GM12878 (cell line): ENCODE data around the gene P4HA2. TPM values are rescaled to one million over a fixed set of nuclear protein-coding genes. Genes with fewer than 3 reads are reported as not detected.

Source experiments
- ATAC-seq: fragments of 200-7000 bp; cut with Tn5 transposase; 3 replicates; pipeline ENCODE4 v1.9.1; 2020; ENCODE audit warnings: mild to moderate bottlenecking, moderate library complexity
- BruUV-seq: library from RNA; stranded (reverse); fragments of 400-500 nt; replicated peaks from 2 replicates; lab custom pipeline; 2021; lab: Mats Ljungman, UMichigan
- CTCF ChIA-PET: fragments of 300-600 bp; sonication (Branson Sonifier 250); formaldehyde crosslinking; extraction: SDS; loops from one replicate; lab custom pipeline; 2021; ENCODE audit warnings: inconsistent platforms; lab: Yijun Ruan, JAX
- POLR2A ChIA-PET: fragments of 350-600 bp; formaldehyde crosslinking; extraction: SDS; loops from one replicate; lab custom pipeline; 2021; ENCODE audit warnings: inconsistent platforms; lab: Charles Lee
- RAD21 ChIA-PET: fragments of 300-600 bp; sonication (Branson Sonifier 250); formaldehyde crosslinking; loops from one replicate; lab custom pipeline; 2023; ENCODE audit warnings: antibody characterized with exemption; ENCODE audit not compliant: unreplicated experiment; lab: Charles Lee
- SMC1A ChIA-PET: fragments of 300-600 bp; sonication (Branson Sonifier 250); formaldehyde crosslinking; loops from one replicate; lab custom pipeline; 2023; ENCODE audit not compliant: unreplicated experiment, uncharacterized antibody; lab: Charles Lee
- DNase-seq: peaks from one replicate; pipeline ENCODE4 v3.0.0-alpha.2; 2011; ENCODE audit warnings: low read depth, low spot score
- FAIRE-seq: peaks from 3 replicates; lab custom pipeline; 2011; peaks lifted over from hg19 to GRCh38; lab: Jason Lieb, UNC
- H2AFZ ChIP-seq: 2 replicates; pipeline ENCODE4 v1.6.0; 2011; ENCODE audit warnings: low read depth, low read length, control low read depth; ENCODE audit not compliant: control insufficient read depth
- H3K27ac ChIP-seq: 2 replicates; pipeline ENCODE4 v1.5.1; 2011; ENCODE audit warnings: control low read depth; ENCODE audit not compliant: control insufficient read depth, insufficient read depth
- H3K27me3 ChIP-seq, 2 experiments: replicated peaks in 1 of 2; 2 replicates each; pipeline versions ENCODE4 v1.6.0 to v1.6.1; 2011; ENCODE audit warnings: low read length in 1 of 2; ENCODE audit not compliant: control insufficient read depth in 2 of 2, insufficient read depth in 2 of 2
- H3K36me3 ChIP-seq, 2 experiments: 2 replicates each; pipeline ENCODE4 v1.5.1; 2011; ENCODE audit warnings: low read length in 1 of 2; ENCODE audit not compliant: control insufficient read depth in 2 of 2, insufficient read depth in 2 of 2
- H3K4me1 ChIP-seq: 2 replicates; pipeline ENCODE4 v1.6.1; 2011; ENCODE audit warnings: mild to moderate bottlenecking, low read length, moderate library complexity, mixed read lengths; ENCODE audit not compliant: control insufficient read depth, insufficient read depth
- H3K4me2 ChIP-seq: 2 replicates; pipeline ENCODE4 v1.6.0; 2011; ENCODE audit warnings: control low read depth; ENCODE audit not compliant: control insufficient read depth, insufficient read depth
- H3K4me3 ChIP-seq: fragments of 200-600 bp; sonication (generic); 2 replicates; pipeline ENCODE4 v1.5.1; 2016
- H3K79me2 ChIP-seq: 2 replicates; pipeline ENCODE4 v1.6.0; 2011; ENCODE audit warnings: low read length; ENCODE audit not compliant: control insufficient read depth, insufficient read depth
- H3K9ac ChIP-seq: 2 replicates; pipeline ENCODE4 v1.8.0; 2011; ENCODE audit warnings: low read length, control low read depth, mixed read lengths; ENCODE audit not compliant: control insufficient read depth, insufficient read depth
- H3K9me3 ChIP-seq: replicated peaks from 3 replicates; pipeline ENCODE4 v1.5.1; 2011; ENCODE audit warnings: mild to moderate bottlenecking, low read length; ENCODE audit not compliant: control insufficient read depth, insufficient read depth
- H4K20me1 ChIP-seq: 2 replicates; pipeline ENCODE4 v1.6.0; 2011; ENCODE audit not compliant: control insufficient read depth, insufficient read depth
- ASH2L ChIP-seq: fragments of 300-600, 200-600 bp; sonication (generic); IDR thresholded peaks from 2 replicates; pipeline ENCODE4 v1.6.1; 2017; ENCODE audit warnings: low read depth, mild to moderate bottlenecking, borderline replicate concordance
- BRCA1 ChIP-seq: IDR thresholded peaks from 2 replicates; pipeline ENCODE4 v1.6.1; 2011; ENCODE audit warnings: low read depth, low read length, improper control_type of control experiment
- E2F8 ChIP-seq: fragments of 450-650 bp; IDR thresholded peaks from 2 replicates; pipeline ENCODE4 v1.6.1; 2018; ENCODE audit warnings: mild to moderate bottlenecking, low read depth, moderate library complexity; ENCODE audit not compliant: partially characterized antibody
- EED ChIP-seq: sonication (generic); IDR thresholded peaks from 2 replicates; pipeline ENCODE4 v1.6.1; 2016; ENCODE audit warnings: antibody characterized with exemption, low read depth
- ETV6 ChIP-seq, 2 experiments: fragments of 450-650 bp in 1 of 2; IDR thresholded peaks in 1 of 2; conservative IDR thresholded peaks in 1 of 2; 2 replicates each; pipeline ENCODE4 v1.6.1; 2014; ENCODE audit warnings: antibody characterized with exemption in 1 of 2, borderline replicate concordance in 1 of 2, low read depth in 1 of 2, mild to moderate bottlenecking in 1 of 2, moderate library complexity in 1 of 2
- EZH2 ChIP-seq: IDR thresholded peaks from 2 replicates; pipeline ENCODE4 v1.6.1; 2012; ENCODE audit warnings: low read depth, mild to moderate bottlenecking, control low read depth, inconsistent platforms, low read length, borderline replicate concordance; ENCODE audit not compliant: control insufficient read depth
- MXI1 ChIP-seq: fragments of 150-350 bp; IDR thresholded peaks from 2 replicates; pipeline ENCODE4 v1.6.1; 2011; ENCODE audit warnings: low read depth, mild to moderate bottlenecking, inconsistent platforms, low read length, improper control_type of control experiment
- NR2C2 ChIP-seq: IDR thresholded peaks from 2 replicates; pipeline ENCODE4 v1.6.1; 2011; ENCODE audit warnings: borderline replicate concordance, low read depth; ENCODE audit not compliant: control insufficient read depth, insufficient read length
- PBX3 ChIP-seq: IDR thresholded peaks from 2 replicates; pipeline ENCODE4 v1.6.1; 2011; ENCODE audit warnings: mild to moderate bottlenecking, low read depth, low read length, moderate library complexity; ENCODE audit not compliant: insufficient replicate concordance
- SIN3A ChIP-seq: IDR thresholded peaks from 2 replicates; pipeline ENCODE4 v1.6.1; 2012; ENCODE audit warnings: low read depth, low read length, improper control_type of control experiment
- SKIL ChIP-seq: fragments of 450-650 bp; IDR thresholded peaks from 2 replicates; pipeline ENCODE4 v1.6.1; 2017; ENCODE audit warnings: mild to moderate bottlenecking, low read depth, inconsistent platforms; ENCODE audit not compliant: poor library complexity, severe bottlenecking
- SMAD1 ChIP-seq: fragments of 450-650 bp; IDR thresholded peaks from 2 replicates; pipeline ENCODE4 v1.6.1; 2018; ENCODE audit warnings: mild to moderate bottlenecking, low read depth; ENCODE audit not compliant: partially characterized antibody
- STAT1 ChIP-seq: fragments of 450-650 bp; conservative IDR thresholded peaks from 2 replicates; pipeline ENCODE4 v1.6.1; 2014; ENCODE audit warnings: antibody characterized with exemption, mild to moderate bottlenecking
- TARDBP ChIP-seq: IDR thresholded peaks from 2 replicates; pipeline ENCODE4 v1.6.1; 2016; ENCODE audit warnings: borderline replicate concordance
- TCF12 ChIP-seq: IDR thresholded peaks from 2 replicates; pipeline ENCODE4 v1.6.1; 2011; ENCODE audit warnings: low read depth, mild to moderate bottlenecking, low read length
- ZNF622 ChIP-seq: fragments of 450-650 bp; IDR thresholded peaks from 2 replicates; pipeline ENCODE4 v1.6.1; 2017; ENCODE audit warnings: mild to moderate bottlenecking, inconsistent platforms
- WGBS: methylation state at CpG from one replicate; pipeline ENCODE4 v1.1.6; 2016; ENCODE audit warnings: low lambda C conversion rate; ENCODE audit not compliant: insufficient replicate concordance, insufficient coverage; ENCODE audit errors: missing lambda C conversion rate; 5-methylcytosine and 5-hydroxymethylcytosine counted together
- in situ Hi-C: fragments of 300-500 bp; cut with MboI; formaldehyde crosslinking; loops from 9 replicates; pipeline ENCODE4 v1.14.3; 2018; ENCODE audit warnings: mixed read lengths
- intact Hi-C: fragments of 100-400 bp; cut with micrococcal nuclease; formaldehyde crosslinking; loops from one replicate; pipeline ENCODE4 v1.14.2; 2022; ENCODE audit not compliant: unreplicated experiment
- polyA plus RNA-seq, 11 experiments: library from polyadenylated mRNA; depleted of rRNA in 4 of 11; unstranded in 6 of 11; stranded (reverse) in 5 of 11; fragments of >200 nt; fragmentation: Nextera tagmentation in 4 of 11; fragmentation: Illumina TruSeq in 1 of 11; extraction: Ambion mirVana in 4 of 11; extraction: Trizol in 1 of 11; gene quantifications; 1 replicate in 1 of 11; 2 replicates in 10 of 11; pipeline versions ENCODE4 v1.2.1 to v1.2.3, GENCODE V29; 2011 to 2016; ENCODE audit warnings: inconsistent platforms in 2 of 11, missing spikeins in 2 of 11, low read depth in 1 of 11
- total RNA-seq, 4 experiments: library from RNA; depleted of rRNA in 3 of 4; stranded (reverse); fragments of >200 nt in 3 of 4; fragmentation: Illumina TruSeq in 1 of 4; extraction: Trizol in 1 of 4; gene quantifications; 2 replicates each; pipeline versions ENCODE4 v1.2.1 to v1.2.3, GENCODE V29; 2013 to 2021

The P4HA2 gene
- total and polyA plus RNA-seq, 10 of the 15 experiments (the other 5 are each of a cell fraction or from before 2014, with no cell fraction given) = 4.7 to 10.9 (median 7.5) TPM

- no peak overlapping the region for H2AFZ ChIP-seq
- ChIA-PET CTCF (interaction anchor here (1.0 to 4.1 kb wide), 6 partner anchors 13 to 160 kb away, joined by 3 to 41 read pairs (median 8); no protein-coding TSS in a partner anchor), RAD21 (interaction anchor here (0.5 to 3.4 kb wide), 4 partner anchors 9 to 45 kb away, joined by 3 to 11 read pairs (median 3); no protein-coding TSS in a partner anchor), POLR2A (interaction anchor here (0.7 to 1.1 kb wide), 2 partner anchors 11 to 204 kb away, joined by 3 to 4 read pairs; no protein-coding TSS in a partner anchor), SMC1A (interaction anchor here (1.0 to 1.9 kb wide), 5 partner anchors 12 to 71 kb away, joined by 3 to 9 read pairs (median 4); no protein-coding TSS in a partner anchor)
- BruUV-seq = no TSS peak
- no peak for DNase-seq
- in situ Hi-C loops (no loop called here), intact Hi-C loops (no loop called here)
- no peaks in the 10 kb centered on the region for H4K20me1 ChIP-seq
- no peak overlapping the region for H3K4me3 ChIP-seq
- no peak overlapping the region for H3K4me2 ChIP-seq
- WGBS = 71% methylated on average over 13 of the region's 13 CpGs
- no peak overlapping the region for H3K27ac ChIP-seq
- no peak overlapping the region for H3K9ac ChIP-seq
- H3K36me3 ChIP-seq = no peaks in the 10 kb centered on the region
- H3K9me3 ChIP-seq = no peaks in the 10 kb centered on the region
- no peak for ATAC-seq
- FAIRE-seq = no peak
- no peaks in the 10 kb centered on the region for H3K79me2 ChIP-seq
- peaks cover 10% of the 10 kb centered on the region for H3K4me1 ChIP-seq
- peaks cover 0 to 5% of the 10 kb centered on the region in 2 experiments; a peak in 2 of 4 replicates for H3K27me3 ChIP-seq
- TF ChIP-seq ZNF622 (no peak), TCF12 (no peak), STAT1 (no peak), SKIL (no peak), EZH2 (no peak), NR2C2 (no peak), BRCA1 (no peak), PBX3 (no peak), E2F8 (no peak), ASH2L (no peak), MXI1 (no peak), TARDBP (no peak), SMAD1 (no peak), EED (no peak), ETV6 (conservative IDR thresholded peaks at IDR 0.05 in 1 of 2, IDR thresholded peaks at IDR 0.05 in 1 of 2; ENCODE audit: borderline replicate concordance in 1 of 2, low read depth in 1 of 2) (no peak), SIN3A (no peak)
Observed at GRCh38 chr5:132225165-132226032, 2.3 kb downstream of the P4HA2 start.
